Neural progenitor cell (in vitro differentiated cells): ENCODE results near the gene EVA1A. TPM values are rescaled to one million over a fixed set of nuclear protein-coding genes. Genes with fewer than 3 reads are reported as not detected.
A peak's percentile ranks its signal among the peaks of the same experiment; 100 is the strongest.

Experiments used
- DNase-seq: peaks from one replicate; pipeline ENCODE4 v3.0.0-alpha.2; 2016; ENCODE audit warnings: low spot score
- H2AFZ ChIP-seq: fragments of 200-600 bp; sonication (generic); replicated peaks from 2 replicates; pipeline ENCODE4 v1.6.1; 2016; ENCODE audit warnings: antibody characterized with exemption
- H3F3A ChIP-seq: fragments of 200-600 bp; sonication (generic); 2 replicates; pipeline ENCODE4 v1.6.1; 2016; ENCODE audit warnings: antibody characterized with exemption, low read depth
- H3K27ac ChIP-seq: fragments of 200-600 bp; sonication (generic); 2 replicates; pipeline ENCODE4 v1.5.1; 2016; ENCODE audit warnings: mild to moderate bottlenecking
- H3K27me3 ChIP-seq: fragments of 200-600 bp; sonication (generic); 2 replicates; pipeline ENCODE4 v1.6.1; 2016; ENCODE audit warnings: mild to moderate bottlenecking, moderate library complexity
- H3K36me3 ChIP-seq: fragments of 200-600 bp; sonication (generic); 2 replicates; pipeline ENCODE4 v1.5.1; 2016
- H3K4me1 ChIP-seq: fragments of 200-600 bp; sonication (generic); 2 replicates; pipeline ENCODE4 v1.6.1; 2016; ENCODE audit warnings: mixed run types
- H3K4me2 ChIP-seq: fragments of 200-600 bp; sonication (generic); 2 replicates; pipeline ENCODE4 v1.6.1; 2016
- H3K4me3 ChIP-seq: fragments of 200-600 bp; sonication (generic); 2 replicates; pipeline ENCODE4 v1.5.1; 2016
- H3K79me2 ChIP-seq: fragments of 200-600 bp; sonication (generic); 2 replicates; pipeline ENCODE4 v1.6.1; 2016; ENCODE audit warnings: low read depth
- H3K9ac ChIP-seq: fragments of 200-600 bp; sonication (generic); 2 replicates; pipeline ENCODE4 v1.6.1; 2016
- H3K9me3 ChIP-seq: fragments of 200-600 bp; sonication (generic); 2 replicates; pipeline ENCODE4 v1.5.1; 2016; ENCODE audit warnings: low read depth
- H4K20me1 ChIP-seq: fragments of 200-600 bp; sonication (generic); 2 replicates; pipeline ENCODE4 v1.6.1; 2016; ENCODE audit warnings: low read depth
- H3K27ac Mint-ChIP-seq: 3 replicates; pipeline ENCODE4 v1.8.0; 2021; ENCODE audit warnings: mixed read lengths
- H3K27me3 Mint-ChIP-seq: 2 replicates; pipeline ENCODE4 v1.8.0; 2022; ENCODE audit warnings: low read depth, mild to moderate bottlenecking, inconsistent platforms, moderate library complexity, mixed read lengths; ENCODE audit not compliant: insufficient read depth
- H3K36me3 Mint-ChIP-seq: 3 replicates; pipeline ENCODE4 v1.8.0; 2021; ENCODE audit warnings: mixed read lengths
- H3K4me1 Mint-ChIP-seq: 3 replicates; pipeline ENCODE4 v1.8.0; 2021; ENCODE audit warnings: mixed read lengths
- H3K4me3 Mint-ChIP-seq: 3 replicates; pipeline ENCODE4 v1.8.0; 2021; ENCODE audit warnings: mild to moderate bottlenecking, moderate library complexity, mixed read lengths
- H3K9me3 Mint-ChIP-seq: 3 replicates; pipeline ENCODE4 v1.8.0; 2020; ENCODE audit warnings: mixed read lengths
- CTCF ChIP-seq: fragments of 200-600 bp; sonication (generic); IDR thresholded peaks from 2 replicates; pipeline ENCODE4 v1.5.1; 2017; ENCODE audit warnings: antibody characterized with exemption, mild to moderate bottlenecking
- EZH2 ChIP-seq: fragments of 200-600 bp; sonication (generic); IDR thresholded peaks from 2 replicates; pipeline ENCODE4 v1.6.1; 2017; ENCODE audit warnings: antibody characterized with exemption, mild to moderate bottlenecking, moderate library complexity
- EZH2phosphoT487 ChIP-seq: fragments of 200-600 bp; sonication (generic); IDR thresholded peaks from 2 replicates; pipeline ENCODE4 v1.6.1; 2017; ENCODE audit warnings: antibody characterized with exemption
- total RNA-seq: library from RNA; depleted of rRNA; stranded (reverse); fragments of >200 nt; gene quantifications from 2 replicates; pipeline ENCODE4 v1.2.3, GENCODE V29; 2015; ENCODE audit warnings: low replicate concordance

The EVA1A gene
- total RNA-seq, 1 donor from 2014 or later = 2.8 TPM

DNA sequence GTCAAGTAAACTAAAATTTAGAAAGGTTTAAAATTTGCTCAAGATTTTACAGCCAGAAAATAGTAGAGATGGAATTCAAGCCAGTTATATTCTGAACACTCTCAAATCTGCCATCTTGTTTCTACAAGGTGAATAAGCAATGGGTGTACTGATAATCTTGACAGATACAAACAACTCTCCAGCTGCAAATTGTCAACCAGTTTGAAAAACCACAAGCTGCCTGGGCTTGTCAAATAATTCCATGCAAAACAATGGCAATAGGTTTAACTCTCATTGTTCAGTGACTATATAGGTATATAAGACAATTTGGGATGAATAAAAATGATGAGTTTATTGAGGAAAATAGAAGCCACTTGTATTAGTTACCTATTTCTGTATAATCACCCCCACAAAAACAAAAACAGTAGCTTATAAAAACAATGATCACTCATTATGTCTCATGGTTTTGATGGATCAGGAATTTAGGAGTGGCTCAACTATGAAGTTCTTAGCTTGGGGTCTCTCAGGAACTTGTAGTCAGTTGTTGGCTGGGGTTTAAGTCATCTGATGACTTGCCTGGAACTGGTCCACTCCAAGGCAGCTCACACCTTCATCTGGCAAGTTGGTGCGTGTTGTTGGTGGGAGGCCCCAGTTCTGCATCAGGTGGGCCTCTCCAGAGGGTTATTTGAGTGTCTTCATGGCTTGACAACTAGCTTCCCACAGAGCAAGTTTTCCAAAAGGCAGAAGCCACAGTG is 12.6 kb upstream of the EVA1A start:
- Histone ChIP-seq H3K27ac (no peak overlapping the region), H3K9me3 (no peaks in the 10 kb centered on the region), H3K36me3 (no peaks in the 10 kb centered on the region), H3K4me2 (no peak overlapping the region), H3K27me3 (no peaks in the 10 kb centered on the region), H3K79me2 (no peaks in the 10 kb centered on the region), H2AFZ (no peak overlapping the region), H3F3A (no peaks in the 10 kb centered on the region), H3K4me3 (no peak overlapping the region), H3K4me1 (peaks cover 3% of the 10 kb centered on the region), H3K9ac (no peak overlapping the region), H4K20me1 (no peaks in the 10 kb centered on the region)
- TF ChIP-seq EZH2phosphoT487 (no peak), EZH2 (no peak), CTCF (no peak)
- Mint-ChIP-seq H3K9me3 (peaks cover 5% of the 10 kb centered on the region), H3K36me3 (no peaks in the 10 kb centered on the region), H3K27me3 (peaks cover 7% of the 10 kb centered on the region), H3K27ac (no peak overlapping the region), H3K4me3 (no peak overlapping the region), H3K4me1 (peaks cover 31% of the 10 kb centered on the region)
- DNase-seq = no peak

- Histone ChIP-seq H2AFZ (no peak overlapping the region), H3K4me2 (no peak overlapping the region), H3K27me3 (no peaks in the 10 kb centered on the region), H3F3A (no peaks in the 10 kb centered on the region), H3K9me3 (no peaks in the 10 kb centered on the region), H3K27ac (no peak overlapping the region), H3K4me3 (no peak overlapping the region), H4K20me1 (no peaks in the 10 kb centered on the region), H3K79me2 (no peaks in the 10 kb centered on the region), H3K36me3 (no peaks in the 10 kb centered on the region), H3K4me1 (peaks cover 3% of the 10 kb centered on the region), H3K9ac (no peak overlapping the region)
- Mint-ChIP-seq H3K4me3 (no peak overlapping the region), H3K36me3 (no peaks in the 10 kb centered on the region), H3K4me1 (peaks cover 31% of the 10 kb centered on the region), H3K9me3 (peaks cover 5% of the 10 kb centered on the region), H3K27ac (peak overlapping the region; percentile 38), H3K27me3 (peaks cover 7% of the 10 kb centered on the region)
- TF ChIP-seq EZH2 = no peak
- no peak for TF ChIP-seq EZH2phosphoT487
- DNase-seq = no peak
These were observed 11.1 kb upstream of the EVA1A start for GRCh38 chr2:75571730-75572430.

DNA sequence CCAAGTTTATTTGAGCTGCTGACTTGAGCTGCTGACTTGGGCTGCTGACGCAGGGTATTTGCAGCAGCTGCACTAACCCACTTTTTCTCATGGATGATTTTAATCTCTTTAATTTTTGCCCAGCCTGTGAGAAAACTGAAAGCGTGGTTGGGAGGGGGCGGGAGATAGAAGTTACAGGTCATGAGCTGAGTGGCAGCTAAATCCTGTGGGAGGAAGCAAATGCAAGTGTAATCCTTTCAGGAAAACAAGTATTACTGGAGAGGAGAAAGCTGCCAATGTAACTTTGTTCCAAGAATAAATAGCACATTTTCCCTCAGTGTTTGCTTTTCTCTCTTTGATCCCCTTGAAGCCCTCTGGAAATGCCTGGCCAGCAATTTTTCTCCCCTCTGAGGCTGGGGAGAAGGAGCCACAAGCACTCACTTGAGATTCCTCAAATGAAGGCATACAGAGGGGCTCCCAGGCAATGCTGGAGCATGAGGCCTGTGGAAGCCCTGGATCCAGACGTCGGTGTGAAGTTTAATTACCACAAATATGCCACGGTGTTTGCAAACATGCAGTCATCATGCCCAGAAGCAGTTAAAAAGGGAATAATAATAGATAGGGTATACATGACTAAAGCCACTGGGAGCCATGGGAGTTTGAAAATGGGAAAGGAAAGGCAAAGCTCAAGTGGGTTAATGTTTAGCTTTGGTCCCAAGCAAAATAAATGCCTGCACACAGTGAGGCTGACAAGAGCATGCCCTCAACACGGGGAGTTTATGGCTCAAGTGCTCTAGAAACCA is 10.4 kb upstream of the EVA1A start:
- H2AFZ ChIP-seq = no peak overlapping the region
- Mint-ChIP-seq H3K27ac (peak overlapping the region; percentile 27), H3K9me3 (peaks cover 3% of the 10 kb centered on the region), H3K4me1 (peaks cover 31% of the 10 kb centered on the region), H3K27me3 (peaks cover 6% of the 10 kb centered on the region), H3K4me3 (no peak overlapping the region), H3K36me3 (no peaks in the 10 kb centered on the region)
- H3K36me3 ChIP-seq = no peaks in the 10 kb centered on the region
- no peak for TF ChIP-seq EZH2
- no peak for TF ChIP-seq CTCF
- no peak for TF ChIP-seq EZH2phosphoT487
- H3K9me3 ChIP-seq = no peaks in the 10 kb centered on the region
- H3K79me2 ChIP-seq = no peaks in the 10 kb centered on the region
- H3K27ac ChIP-seq = no peak overlapping the region
- H3K27me3 ChIP-seq = no peaks in the 10 kb centered on the region
- H3K4me1 ChIP-seq = peaks cover 3% of the 10 kb centered on the region
- no peaks in the 10 kb centered on the region for H4K20me1 ChIP-seq
- no peak overlapping the region for H3K9ac ChIP-seq
- H3F3A ChIP-seq = no peaks in the 10 kb centered on the region
- no peak overlapping the region for H3K4me2 ChIP-seq
- no peak for DNase-seq
- H3K4me3 ChIP-seq = no peak overlapping the region
